ENCODE results near the gene PCF11. TPM values are rescaled to one million over a fixed set of nuclear protein-coding genes. Genes with fewer than 3 reads are reported as not detected.

The PCF11 gene
- total and polyA plus RNA-seq, 2 of the 13 experiments (the other 11 are each of a cell fraction or from before 2014, with no cell fraction given), result 40.3 to 47.7 TPM

DNA sequence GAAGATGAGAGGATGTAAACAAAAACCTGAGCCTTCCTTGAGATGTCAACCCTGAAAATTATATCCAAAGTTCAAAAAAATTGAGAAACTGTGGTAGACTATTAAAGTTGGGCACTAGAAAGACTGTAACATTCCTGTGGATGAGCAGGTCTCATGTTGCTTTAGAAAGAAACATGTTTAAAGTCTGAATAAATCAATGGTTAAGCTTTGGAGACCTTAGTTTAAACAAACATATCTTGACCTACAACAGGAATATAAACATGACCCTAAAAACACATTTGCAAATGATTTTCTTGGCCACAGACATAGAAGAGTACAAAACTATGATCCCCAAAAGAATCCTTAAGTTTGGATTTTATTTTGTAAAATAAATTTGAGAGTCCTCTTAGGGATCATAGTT lies 38.1 kb upstream of the PCF11 start (continued):
- TF ChIP-seq RXRB (CRISPR knock-in tag; IDR thresholded peaks at IDR 0.05; ENCODE audit: borderline replicate concordance), result 0 out of 2 replicates have a peak, but pooled peaks have one; percentile 23
- TF ChIP-seq SKI (IDR thresholded peaks at IDR 0.05; ENCODE audit: partially characterized antibody), result peak; percentile 39
- TF ChIP-seq, protein P1, sequence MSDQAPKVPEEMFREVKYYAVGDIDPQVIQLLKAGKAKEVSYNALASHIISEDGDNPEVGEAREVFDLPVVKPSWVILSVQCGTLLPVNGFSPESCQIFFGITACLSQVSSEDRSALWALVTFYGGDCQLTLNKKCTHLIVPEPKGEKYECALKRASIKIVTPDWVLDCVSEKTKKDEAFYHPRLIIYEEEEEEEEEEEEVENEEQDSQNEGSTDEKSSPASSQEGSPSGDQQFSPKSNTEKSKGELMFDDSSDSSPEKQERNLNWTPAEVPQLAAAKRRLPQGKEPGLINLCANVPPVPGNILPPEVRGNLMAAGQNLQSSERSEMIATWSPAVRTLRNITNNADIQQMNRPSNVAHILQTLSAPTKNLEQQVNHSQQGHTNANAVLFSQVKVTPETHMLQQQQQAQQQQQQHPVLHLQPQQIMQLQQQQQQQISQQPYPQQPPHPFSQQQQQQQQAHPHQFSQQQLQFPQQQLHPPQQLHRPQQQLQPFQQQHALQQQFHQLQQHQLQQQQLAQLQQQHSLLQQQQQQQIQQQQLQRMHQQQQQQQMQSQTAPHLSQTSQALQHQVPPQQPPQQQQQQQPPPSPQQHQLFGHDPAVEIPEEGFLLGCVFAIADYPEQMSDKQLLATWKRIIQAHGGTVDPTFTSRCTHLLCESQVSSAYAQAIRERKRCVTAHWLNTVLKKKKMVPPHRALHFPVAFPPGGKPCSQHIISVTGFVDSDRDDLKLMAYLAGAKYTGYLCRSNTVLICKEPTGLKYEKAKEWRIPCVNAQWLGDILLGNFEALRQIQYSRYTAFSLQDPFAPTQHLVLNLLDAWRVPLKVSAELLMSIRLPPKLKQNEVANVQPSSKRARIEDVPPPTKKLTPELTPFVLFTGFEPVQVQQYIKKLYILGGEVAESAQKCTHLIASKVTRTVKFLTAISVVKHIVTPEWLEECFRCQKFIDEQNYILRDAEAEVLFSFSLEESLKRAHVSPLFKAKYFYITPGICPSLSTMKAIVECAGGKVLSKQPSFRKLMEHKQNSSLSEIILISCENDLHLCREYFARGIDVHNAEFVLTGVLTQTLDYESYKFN (CRISPR knock-in tag; conservative IDR thresholded peaks at IDR 0.05), result peak; percentile 68
- 0 out of 2 replicates have a peak, but pooled peaks have one; percentile 25 for TF ChIP-seq NCOA2 (CRISPR knock-in tag; IDR thresholded peaks at IDR 0.05)

DNA sequence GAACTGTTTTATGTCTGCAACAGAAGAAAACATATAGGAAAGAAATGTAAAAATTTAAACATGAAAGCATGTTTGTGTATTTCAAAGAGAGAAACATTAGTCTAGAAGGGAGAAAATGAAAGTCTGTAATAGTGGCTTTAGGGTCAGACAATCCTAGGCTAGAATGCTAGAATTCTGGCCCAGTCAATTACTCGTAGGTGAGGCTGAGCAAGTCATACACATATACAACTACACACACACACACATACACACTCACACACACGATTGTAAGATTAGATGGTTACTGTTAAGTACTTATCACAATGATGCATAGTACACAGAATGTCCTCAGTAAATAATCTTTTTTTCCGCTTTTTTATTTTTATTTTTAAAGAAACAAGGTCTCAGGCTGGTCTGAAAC lies 37.7 kb upstream of the PCF11 start:
- BruUV-seq (replicated peaks), result no TSS peak
- FAIRE-seq (no peak), ATAC-seq (peak; percentile 11; the same call in 1 of the 3 replicates), DNase-seq (ENCODE audit: low spot score) (no peak)
- Histone ChIP-seq H3K9me3 (ENCODE audit: low read length) (no peaks in the 10 kb centered on the region), H2AFZ (ENCODE audit: low read length) (no peak overlapping the region), H3K36me3 (replicated peaks in 1 of 2; ENCODE audit: control insufficient read depth in 1 of 2, insufficient read depth in 2 of 2, low read length in 2 of 2) (no peaks in the 10 kb centered on the region), H3K27ac (ENCODE audit: extremely low read length, insufficient read depth, low read length) (no peak overlapping the region), H3K4me3 (replicated peaks in 1 of 3; ENCODE audit: insufficient read depth in 1 of 3, low read depth in 2 of 3, low read length in 3 of 3) (no peak overlapping the region), H3K4me2 (ENCODE audit: low read depth, low read length) (peak overlapping the region; percentile 42; the same call in 1 of the 2 replicates), H3K9ac (ENCODE audit: insufficient read depth, low read depth, low read length) (no peak overlapping the region), H3K4me1 (ENCODE audit: insufficient read depth, low read length) (peaks cover 52% of the 10 kb centered on the region), H3K27me3 (ENCODE audit: control insufficient read depth in 1 of 2, insufficient read depth in 2 of 2, low read length in 2 of 2) (no peaks in the 10 kb centered on the region; a peak in 1 of 5 replicates), H3K79me2 (ENCODE audit: insufficient read depth, low read length) (no peaks in the 10 kb centered on the region), H4K20me1 (ENCODE audit: insufficient read depth, low read length) (no peaks in the 10 kb centered on the region)
- intact Hi-C loops (cut with micrococcal nuclease; ENCODE audit: unreplicated experiment), result loop anchor here (5.0 kb wide), 1 partner anchor 47 kb away; the partner anchor contains the start of gene RAB30
- in situ Hi-C loops (cut with HindIII; ENCODE audit: extremely low pct_ligation_motif_present, low pct_unique_long_range_greater_than_20kb), result no loop called here
- POLR2A ChIA-PET, result interaction anchor here (2.5 kb wide), 1 partner anchor 37 kb away, joined by 8 read pairs; the partner anchor contains the start of gene PCF11
- CTCF ChIA-PET (ENCODE audit: low intra/inter-chr PET ratio, low total read pairs), result no interaction called here
- WGBS (ENCODE audit: low lambda C conversion rate), result 9% methylated on average over 3 of the region's 3 CpGs
- TF ChIP-seq, protein P2, sequence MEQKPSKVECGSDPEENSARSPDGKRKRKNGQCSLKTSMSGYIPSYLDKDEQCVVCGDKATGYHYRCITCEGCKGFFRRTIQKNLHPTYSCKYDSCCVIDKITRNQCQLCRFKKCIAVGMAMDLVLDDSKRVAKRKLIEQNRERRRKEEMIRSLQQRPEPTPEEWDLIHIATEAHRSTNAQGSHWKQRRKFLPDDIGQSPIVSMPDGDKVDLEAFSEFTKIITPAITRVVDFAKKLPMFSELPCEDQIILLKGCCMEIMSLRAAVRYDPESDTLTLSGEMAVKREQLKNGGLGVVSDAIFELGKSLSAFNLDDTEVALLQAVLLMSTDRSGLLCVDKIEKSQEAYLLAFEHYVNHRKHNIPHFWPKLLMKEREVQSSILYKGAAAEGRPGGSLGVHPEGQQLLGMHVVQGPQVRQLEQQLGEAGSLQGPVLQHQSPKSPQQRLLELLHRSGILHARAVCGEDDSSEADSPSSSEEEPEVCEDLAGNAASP (CRISPR knock-in tag; IDR thresholded peaks at IDR 0.05; ENCODE audit: borderline replicate concordance), result no peak
- TF ChIP-seq, protein P3, sequence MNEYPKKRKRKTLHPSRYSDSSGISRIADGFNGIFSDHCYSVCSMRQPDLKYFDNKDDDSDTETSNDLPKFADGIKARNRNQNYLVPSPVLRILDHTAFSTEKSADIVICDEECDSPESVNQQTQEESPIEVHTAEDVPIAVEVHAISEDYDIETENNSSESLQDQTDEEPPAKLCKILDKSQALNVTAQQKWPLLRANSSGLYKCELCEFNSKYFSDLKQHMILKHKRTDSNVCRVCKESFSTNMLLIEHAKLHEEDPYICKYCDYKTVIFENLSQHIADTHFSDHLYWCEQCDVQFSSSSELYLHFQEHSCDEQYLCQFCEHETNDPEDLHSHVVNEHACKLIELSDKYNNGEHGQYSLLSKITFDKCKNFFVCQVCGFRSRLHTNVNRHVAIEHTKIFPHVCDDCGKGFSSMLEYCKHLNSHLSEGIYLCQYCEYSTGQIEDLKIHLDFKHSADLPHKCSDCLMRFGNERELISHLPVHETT (CRISPR knock-in tag; conservative IDR thresholded peaks at IDR 0.05), result no peak
- TF ChIP-seq NR1H2 (CRISPR knock-in tag; IDR thresholded peaks at IDR 0.05; ENCODE audit: borderline replicate concordance, low read depth), result no peak
